ENCODE results near the gene ONECUT2.
"Not testable (repeated sequence)": the region's sequence is repeated elsewhere in the genome, so short reads cannot be mapped to it uniquely, and the experiment has no call there.

Gene ONECUT2

DNA sequence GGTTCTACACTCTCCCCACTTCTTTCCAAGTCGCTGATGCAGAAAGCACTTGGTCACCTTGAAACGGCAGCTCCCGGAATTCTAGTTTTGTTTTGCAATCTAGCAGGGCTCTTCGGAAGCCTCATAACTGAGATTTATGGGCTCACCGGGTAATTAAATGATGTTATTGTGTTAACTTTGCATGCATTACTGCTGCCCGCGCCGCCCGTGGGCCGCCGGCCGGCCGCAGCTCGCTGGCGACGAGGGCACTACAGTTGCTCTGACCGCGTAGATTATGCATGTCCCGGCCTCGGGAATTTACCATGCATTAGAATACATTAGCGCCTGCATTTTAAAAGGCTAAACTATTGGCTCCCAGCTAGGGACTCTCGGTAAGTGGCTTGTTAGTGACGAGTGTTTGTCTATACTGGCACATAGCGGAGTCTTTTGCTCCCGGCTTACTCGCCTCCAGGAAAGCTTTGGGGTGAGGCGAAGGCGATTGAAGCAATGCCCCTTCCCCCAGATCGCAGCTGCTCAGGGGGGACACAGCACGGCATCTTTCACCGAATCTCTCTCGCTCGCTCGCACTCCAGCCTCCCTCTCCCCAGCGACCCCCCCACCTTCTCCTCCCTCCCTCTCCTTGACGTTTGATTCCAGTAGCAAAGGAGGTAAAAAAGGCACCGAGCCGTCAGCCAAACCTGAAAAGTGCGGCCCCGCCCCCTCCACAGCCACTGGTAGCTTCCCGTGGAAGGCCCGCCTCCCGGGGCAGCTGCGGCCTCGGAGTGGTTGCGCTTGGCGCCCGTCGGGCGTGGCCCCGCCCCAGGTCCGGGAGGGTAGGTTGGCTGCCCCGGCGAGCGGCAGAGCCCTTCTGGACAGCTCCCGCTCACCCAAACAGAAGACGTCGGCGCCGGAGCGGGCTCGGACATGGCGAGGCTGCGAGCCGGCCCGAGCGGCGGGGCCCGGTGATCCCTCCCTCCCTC is at the start of gene ONECUT2:
ONECUT2 (plus strand) TSS at position 839 of the 959 bp plus-strand sequence. CDS start 343 bp downstream, outside the sequence.
- DNase-seq (ENCODE audit: low read depth) = peak; percentile 72

DNA sequence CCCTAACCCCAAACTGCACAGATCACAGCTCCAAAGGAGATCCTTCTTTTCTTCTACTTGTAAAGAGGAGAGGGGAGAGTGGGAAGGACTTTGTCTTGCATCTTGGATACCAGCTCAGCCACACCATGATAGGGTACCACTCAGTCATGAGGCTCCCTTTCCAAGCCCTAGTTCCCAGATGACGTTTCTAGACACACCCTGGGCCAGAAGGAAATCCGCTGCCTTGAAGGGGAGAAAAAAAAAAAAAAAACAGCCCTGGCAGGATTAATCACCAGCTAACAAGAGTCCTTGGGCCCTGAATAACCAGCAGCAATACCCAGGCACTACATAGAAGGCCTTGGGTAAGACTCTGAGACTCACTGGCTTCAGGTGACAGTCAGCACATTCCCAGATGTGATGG is 45.9 kb upstream of the ONECUT2 start:
- no peak for DNase-seq (ENCODE audit: low read depth)

DNA sequence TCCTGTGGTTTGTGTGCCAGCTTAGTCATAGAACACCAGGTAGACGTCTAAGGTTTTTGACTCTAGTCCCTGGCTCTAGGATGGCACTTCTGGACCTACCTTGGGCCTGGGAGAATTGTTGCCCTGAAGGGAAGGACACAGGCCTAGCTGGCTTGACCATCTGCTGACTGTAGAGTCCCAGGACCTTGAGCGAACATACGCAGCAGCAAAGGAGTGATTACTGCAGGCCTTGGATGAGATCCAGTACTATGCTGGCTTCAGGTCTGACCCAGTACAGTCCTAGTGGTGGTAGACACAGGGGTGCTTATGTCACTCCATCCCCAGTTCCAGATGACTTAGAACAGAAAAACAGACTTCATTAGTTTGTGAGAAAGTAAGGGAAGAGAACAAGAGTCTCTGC is 45.1 kb upstream of the ONECUT2 start:
- no peak for DNase-seq (ENCODE audit: low read depth)

DNA sequence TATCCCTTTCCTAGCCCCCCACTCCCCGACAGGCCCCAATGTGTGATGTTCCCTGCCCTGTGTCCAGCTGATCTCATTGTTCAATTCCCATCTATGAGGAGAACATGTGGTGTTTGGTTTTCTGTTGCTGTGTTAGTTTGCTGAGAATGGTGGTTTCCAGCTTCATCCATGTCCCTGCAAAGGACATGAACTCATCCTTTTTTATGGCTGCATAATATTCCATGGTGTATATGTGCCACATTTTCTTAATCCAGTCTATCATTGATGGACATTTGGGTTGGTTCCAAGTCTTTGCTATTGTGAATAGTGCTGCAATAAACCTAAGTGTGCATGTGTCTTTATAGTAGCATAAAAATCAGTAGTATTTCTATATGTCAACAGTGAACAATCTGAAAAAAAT is 40.4 kb upstream of the ONECUT2 start:
- not testable (repeated sequence) for DNase-seq (ENCODE audit: low read depth)

DNA sequence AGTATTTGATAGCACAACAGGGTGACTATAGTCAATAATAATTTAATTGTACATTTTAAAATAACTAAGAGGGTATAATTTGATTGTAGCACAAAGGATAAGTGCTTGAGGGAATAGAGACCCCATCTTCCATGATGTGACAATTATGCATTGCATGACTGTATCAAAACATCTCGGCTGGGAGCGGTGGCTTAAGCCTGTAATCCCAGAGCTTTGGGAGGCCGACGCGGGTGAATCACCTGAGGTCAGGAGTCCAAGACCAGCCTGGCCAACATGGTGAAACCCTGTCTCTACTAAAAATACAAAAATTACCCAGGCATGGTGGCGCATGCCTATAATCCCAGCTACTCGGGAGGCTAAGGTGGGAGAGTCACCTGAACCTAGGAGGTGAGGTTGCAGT is 38.3 kb upstream of the ONECUT2 start:
- DNase-seq (ENCODE audit: low read depth) = not testable (repeated sequence)

DNA sequence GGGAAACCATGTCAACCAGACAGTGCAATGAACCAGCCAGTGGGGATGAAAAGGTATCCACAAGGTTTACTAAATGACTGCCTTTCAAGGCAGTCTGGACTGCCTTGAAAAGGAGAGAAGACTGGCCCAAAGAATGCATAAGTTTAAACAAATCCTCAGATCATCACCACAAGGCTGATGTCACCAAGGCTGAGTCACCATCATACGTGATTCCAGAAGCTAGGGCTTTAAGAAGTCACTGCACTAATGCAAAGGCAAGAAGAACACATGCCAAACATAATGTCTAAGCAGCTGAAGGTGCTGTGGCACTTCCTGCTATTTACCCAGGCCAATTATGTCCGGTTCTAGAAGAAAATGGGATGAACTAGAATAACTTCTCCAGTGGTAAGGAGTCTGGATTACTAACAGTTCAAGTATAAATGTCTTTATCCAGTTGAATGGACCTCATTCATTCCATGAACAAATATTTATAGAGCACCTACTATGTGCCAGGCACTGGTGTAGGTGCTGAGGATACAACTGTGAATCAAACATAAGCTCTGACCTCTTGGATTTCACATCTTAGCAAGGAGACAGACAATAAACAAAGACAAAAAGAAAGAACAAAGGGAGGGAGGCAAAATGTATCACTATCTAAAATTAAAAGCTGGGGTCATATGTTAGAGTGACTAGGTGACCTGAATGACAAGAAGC is 37.6 kb upstream of the ONECUT2 start:
- DNase-seq (ENCODE audit: low read depth) = no peak

DNA sequence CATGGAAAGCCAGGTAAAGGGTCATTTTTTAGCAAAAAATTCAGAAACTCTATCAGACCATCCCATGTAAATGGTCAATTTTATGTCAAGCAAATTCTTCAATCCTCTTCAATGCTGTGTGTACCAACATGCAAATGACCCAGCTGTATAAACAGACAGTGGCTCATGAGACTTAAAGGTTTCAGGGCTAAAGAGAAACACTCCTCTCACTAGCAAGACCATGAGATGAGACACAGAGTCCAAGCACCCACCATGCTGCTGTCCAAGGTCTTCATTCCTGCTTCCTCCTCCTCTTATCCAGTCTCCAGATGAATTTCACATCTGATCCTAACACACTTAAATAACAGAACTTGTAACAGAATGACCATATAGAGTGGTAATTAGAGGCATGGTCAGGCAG is 30.8 kb upstream of the ONECUT2 start:
- no peak for DNase-seq (ENCODE audit: low read depth)

DNA sequence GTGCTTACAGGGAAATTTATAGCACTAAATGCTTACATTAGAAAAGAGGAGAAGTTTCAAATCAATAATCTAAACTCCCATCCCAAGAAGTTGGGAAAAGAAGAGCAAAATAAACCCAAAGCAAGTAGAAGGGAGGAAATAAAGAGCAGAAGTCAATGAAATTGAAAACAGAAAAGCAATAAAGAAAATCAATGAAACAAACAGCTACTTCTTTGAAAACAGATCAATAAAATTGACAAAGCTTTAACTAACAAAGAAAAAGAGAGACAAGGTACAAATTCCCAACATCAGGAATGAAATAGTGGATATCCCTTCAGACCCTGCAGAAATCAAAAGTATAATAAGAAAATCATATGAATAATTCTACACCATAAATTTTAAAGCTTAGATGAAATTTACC is 25.5 kb upstream of the ONECUT2 start:
- no peak for DNase-seq (ENCODE audit: low read depth)

DNA sequence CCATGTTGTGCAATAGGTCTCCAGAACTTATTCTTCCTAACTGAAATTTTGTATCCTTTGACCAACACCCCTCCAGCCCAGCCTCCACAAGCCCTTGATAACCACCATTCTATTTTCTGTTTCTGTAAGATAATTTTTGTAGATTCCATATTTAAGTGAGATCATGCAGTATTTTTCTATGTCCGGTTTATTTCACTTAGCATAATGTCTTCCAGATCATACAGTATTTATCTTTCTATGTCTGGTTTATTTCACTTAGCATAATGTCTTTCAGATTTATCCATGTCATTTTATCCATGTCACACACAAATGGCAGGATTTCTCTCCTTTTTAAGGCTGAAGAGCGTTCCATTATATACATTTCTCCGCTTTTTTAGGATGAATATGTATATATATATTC is 24.4 kb upstream of the ONECUT2 start:
- DNase-seq (ENCODE audit: low read depth) = no peak

DNA sequence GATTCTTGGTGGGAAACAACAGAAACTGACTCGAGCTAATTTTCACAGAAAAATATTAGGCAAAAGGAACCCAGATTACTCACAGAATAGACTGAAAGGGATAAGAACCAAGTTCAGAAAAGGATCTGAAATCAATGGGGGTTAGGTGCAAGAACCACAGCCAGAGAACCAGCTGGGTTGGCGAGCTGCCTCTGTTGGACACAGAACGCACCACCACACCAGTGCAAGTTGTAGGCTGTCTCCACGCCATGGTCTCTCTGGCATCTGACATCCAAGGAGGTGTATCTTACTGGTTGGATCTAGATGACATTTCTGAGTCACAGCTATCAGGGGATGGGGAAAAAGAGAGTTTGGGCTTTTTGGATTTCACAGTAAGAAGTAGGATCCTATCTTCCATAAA is 18.6 kb upstream of the ONECUT2 start:
- no peak for DNase-seq (ENCODE audit: low read depth)

DNA sequence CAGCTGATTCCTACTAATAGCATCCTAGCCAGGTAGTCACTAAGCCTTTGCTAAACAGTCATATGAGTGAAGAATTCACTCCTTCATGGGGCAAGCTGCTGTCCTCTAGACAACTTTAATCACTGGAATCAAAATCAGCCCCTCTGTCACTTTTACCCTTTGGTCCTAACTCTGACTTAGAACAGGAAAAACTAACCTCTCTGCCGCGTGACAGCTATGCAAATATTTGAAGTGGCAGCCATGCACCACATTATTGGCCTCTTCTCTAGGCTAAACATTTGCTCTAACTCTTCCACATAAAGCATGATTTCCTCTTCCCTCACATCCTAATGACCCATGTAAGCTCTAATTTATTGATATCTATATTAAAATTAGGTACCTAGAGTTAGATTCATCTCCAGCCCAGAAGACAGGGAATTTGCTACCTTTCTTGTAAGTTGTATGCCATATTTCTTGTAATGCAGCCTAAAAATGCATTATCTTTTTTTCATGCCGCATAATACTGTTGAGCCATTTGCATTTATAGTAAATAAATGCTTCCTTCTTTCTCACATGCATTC is 12.8 kb upstream of the ONECUT2 start:
- DNase-seq (ENCODE audit: low read depth) = no peak

DNA sequence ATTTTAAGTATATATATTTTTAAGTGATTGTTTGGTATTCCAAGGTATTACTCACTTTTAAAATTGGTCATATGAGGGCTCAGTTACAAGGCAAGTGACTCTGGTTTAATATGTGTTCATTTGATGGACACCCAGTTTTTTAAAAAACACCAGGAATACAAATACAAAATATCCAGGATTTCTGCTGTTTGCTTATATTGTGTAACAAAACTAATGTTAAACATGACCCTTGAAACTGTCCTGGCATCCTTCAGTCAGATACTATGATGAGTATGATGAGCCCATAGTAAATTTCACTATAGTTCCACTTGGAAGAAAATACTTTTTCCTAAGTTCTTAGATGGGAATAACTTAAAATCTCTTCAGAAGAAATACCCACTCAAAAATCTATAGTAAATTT is 11.4 kb upstream of the ONECUT2 start:
- DNase-seq (ENCODE audit: low read depth) = no peak

DNA sequence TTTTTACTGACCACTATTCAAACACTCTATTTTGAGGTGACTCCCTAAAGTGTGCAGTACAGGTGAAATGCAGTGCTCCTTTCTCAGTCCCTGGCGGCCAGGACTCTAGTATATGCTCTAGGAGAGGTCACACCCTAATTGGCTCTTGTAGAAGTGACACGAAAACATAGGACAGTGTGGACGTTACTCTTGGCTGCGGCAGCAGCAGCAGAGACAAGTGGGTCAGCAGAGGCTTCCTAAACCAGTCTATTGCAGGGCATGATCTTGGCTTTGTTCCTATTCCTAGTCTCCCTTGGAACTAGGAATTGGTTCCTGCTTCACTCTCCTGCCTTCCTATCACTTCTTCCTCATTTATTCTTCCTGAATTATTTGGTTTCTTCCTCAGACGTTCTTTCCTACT is 10.1 kb upstream of the ONECUT2 start:
- DNase-seq (ENCODE audit: low read depth) = no peak

DNA sequence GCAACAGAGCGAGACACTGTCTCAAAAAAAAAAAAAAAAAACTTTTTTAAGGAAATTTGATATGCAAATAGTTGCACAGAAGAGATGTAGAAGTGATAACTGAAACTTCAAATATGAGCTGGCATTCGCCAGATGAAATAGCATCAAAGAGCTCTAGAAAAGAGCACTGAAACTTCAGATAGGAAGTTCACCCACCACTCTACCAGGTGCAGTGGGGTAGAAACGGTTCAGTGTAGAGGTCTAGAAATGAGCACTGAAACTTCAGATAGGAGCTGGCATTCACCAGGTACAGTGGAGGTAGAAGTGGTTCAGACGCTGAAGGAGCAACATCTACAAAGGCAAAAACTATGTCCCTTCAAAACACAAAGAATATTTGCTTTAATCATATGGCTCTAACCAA is 9.0 kb upstream of the ONECUT2 start:
- DNase-seq (ENCODE audit: low read depth) = no peak

DNA sequence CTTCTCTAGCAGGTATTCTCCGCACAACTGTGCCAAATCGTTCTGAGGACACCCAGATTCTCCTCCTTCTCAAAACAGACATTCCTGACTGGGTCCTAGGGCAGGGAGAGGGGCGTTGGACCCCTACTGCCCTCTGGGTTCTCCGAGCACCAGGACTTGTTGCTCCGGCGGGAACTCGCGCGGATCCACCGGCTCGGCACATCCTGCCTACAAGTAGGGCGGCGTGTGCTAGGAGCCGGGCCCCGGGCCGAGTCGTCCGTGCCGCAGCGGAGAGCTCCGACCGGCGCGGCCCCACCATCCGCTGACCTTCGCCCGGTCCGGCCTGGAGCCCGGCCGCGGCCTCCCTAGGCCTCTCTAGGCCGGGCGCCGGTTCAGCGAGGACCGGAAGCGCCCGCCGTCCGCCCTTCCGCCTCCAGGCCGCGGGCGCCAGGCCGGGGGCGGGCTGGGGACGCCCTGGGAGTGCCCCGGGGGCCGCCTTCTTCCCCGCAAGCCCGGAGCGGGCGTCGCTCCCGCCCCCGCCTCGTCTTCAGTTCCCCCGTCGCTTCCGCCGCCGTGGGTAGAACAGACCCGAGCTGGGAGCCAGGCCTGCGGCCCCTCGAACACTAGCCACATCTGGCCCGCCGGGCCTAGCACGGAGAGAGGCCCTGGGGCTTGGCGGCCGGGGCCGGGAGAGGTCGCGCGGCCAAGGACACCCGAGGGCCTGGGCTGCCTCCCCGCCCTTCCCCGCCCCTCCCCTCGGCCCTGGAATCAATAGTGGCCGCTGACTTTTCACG is 7.6 kb upstream of the ONECUT2 start:
- DNase-seq (ENCODE audit: low read depth) = no peak

DNA sequence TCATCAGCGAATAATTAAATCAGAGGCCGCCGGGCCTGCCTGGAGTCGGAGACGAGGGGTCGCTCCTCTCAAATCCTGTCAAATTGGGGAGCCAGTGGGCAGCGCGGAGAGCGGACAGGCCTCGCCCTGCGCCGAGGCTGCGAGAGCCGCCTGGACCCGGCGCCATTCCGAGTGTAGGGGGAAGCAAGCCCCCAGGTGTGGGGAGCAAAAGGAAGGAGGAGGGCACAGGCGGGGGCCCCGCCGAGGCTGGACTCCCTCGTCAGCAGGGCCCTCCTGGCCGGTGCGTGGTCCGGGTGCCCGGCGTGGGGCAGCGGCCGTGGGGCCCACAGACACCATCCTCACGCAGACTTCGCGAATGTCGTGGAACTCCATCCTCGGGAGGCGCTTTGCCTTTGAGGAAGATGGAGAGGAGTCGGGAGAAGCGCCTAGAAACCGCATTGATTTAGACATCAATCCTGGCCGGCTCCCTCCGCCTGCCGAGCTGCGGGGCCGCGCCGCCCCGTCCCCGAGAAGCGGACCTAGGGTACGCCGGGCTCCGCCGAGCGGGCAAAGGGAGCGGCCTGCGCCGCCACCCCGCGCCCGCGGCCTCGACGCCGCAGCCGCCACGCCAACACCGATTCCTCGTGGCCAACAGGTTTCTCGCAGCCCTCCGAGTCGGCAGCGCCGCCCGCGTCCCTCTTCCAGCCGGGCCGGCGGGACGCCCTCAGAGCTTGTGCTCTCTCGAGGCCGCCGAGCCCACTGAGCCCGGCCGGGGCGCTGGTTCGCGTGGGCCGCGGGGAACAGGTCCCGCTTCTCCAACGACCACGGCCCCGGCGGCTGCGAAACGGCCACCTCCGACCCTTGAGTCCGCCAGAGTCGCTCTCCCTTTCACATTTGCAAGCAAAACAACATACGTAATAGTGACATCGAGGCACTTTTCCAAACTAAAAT is 6.7 kb upstream of the ONECUT2 start:
- no peak for DNase-seq (ENCODE audit: low read depth)

DNA sequence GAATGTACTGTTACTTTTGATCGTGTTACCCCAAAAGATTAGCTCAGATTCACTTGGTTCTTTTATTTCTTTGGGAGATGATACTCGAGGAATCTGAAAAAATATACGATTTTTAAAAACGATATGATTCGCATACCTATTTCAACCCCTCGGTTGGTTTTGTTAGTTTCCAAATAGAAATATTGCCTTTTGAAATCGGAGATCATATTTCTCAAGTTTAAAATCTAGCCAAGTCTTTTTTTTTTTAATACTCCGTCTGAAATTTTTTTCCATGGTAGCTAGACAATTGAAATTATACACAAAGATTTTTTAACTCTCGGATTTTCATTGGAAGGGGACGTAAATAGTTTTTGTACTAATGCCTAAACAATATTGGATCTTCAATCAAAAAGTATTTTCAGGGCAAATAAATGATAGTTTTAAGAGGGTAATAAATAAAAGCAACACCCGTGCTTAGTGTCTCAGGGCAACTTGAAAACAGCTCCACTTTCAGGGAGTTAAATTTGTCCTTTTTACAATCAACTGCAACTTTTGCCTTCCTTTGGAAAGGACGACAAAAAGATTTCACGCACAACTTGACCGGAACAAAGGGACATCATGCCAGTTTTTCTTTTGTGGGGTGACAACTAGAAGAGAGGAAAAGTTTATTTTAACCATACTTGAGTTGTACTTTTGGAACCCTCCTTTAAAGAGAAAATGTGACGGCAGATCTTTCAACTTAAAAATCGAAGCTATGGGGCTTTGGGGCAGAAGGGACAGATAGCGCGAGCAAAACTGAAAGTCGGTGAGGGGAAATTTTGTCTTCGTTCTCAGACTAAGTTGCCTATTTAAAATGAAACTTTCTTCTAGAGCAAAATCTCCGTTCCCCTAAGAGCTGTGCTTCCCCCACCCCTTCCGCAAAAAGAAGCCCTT is 5.8 kb upstream of the ONECUT2 start:
- DNase-seq (ENCODE audit: low read depth) = no peak

DNA sequence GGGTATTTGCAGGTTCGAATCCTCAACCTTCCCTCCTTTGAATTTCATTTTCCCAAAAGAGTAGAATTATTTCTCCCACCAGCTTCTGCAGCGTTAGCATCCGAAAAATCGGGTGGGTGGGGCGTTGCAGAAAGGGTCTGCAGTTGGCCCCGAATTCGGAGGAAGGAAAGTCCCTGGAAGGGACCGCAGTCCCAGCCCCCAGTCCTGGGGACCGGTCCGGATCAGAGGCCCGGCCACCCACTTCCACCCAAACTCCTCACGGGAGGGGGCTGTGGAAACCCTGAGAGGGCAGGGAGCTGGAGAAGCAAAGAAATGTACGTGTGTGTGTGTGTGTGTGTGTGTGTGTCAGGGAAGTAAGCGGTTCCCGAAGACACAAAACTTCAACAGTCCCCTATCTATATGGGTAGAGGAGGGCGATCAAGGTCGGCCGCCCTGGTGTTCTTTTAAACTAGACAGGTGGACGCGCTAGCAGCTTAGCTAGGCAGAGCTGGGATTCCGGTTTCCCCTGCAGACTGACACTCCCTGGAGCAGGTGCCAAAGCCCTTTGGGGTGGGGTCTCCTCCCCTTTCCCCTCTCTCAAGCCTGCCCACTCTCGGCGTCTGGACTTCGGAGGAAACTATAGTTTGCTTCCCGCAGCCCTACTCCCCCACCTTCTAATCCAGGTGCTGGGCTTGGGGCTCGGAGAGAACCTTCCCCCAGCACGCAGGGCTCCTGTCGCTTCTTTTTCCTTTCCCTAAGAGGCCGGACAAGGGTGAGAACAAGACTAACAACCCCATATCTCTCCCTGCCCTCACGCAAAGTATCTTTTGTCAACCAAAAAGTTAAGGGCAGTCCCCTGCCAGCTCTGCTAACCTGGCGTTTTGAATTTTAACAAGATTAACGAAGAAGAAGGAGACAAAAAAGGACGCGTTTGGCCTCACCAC is 4.8 kb upstream of the ONECUT2 start:
- DNase-seq (ENCODE audit: low read depth) = no peak

DNA sequence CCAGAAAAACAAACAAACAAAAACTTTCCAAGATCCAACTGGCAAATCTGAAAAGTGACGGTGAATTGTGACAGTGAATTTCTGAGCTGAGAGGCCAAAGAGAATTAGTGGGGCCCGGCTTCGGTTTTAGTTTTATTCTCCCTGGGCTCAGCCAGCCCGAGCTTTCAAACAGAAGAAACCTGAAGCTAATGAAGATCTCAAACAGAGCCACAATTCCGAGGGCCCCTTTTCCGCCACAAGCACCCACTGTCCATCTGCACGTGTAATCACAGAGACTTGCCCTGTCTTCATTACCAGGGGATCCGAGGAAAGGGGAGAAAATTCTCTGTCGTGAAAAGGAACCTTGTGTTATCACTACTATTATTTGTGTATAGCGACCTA is 4.2 kb upstream of the ONECUT2 start:
- DNase-seq (ENCODE audit: low read depth) = no peak

Measured in activated T-cell treated with anti-CD3 and anti-CD28 coated beads for 48 hours (primary cell).